ENCODE measurements around the gene REXO5. TPM values are rescaled to one million over a fixed set of nuclear protein-coding genes. Genes with fewer than 3 reads are reported as not detected.

REXO5 gene
- total and polyA plus RNA-seq, 2 of the 13 experiments (the other 11 are each of a cell fraction or from before 2014, with no cell fraction given), result 5.9 to 13.1 TPM

GRCh38 chr16:20878682-20879147, 72.4 kb downstream of the REXO5 start (continued):
- no peak for TF ChIP-seq GPBP1L1 (CRISPR knock-in tag; IDR thresholded peaks at IDR 0.05)
- no peak for TF ChIP-seq AFF4 (CRISPR knock-in tag; IDR thresholded peaks at IDR 0.05)
- peak; percentile 52; the same call in 1 of the 2 replicates for TF ChIP-seq ZNF543 (CRISPR knock-in tag; IDR thresholded peaks at IDR 0.05)
- peak; percentile 41; the same call in 1 of the 2 replicates for TF ChIP-seq RXRA (CRISPR knock-in tag; IDR thresholded peaks at IDR 0.05)
- TF ChIP-seq ZMYM4 (CRISPR knock-in tag; IDR thresholded peaks at IDR 0.05), result 0 out of 2 replicates have a peak, but pooled peaks have one; percentile 36
- TF ChIP-seq ZNF253 (CRISPR knock-in tag; IDR thresholded peaks at IDR 0.05; ENCODE audit: borderline replicate concordance), result no peak
- peak; percentile 41; the same call in 1 of the 2 replicates for TF ChIP-seq RARA (CRISPR knock-in tag; IDR thresholded peaks at IDR 0.05)
- TF ChIP-seq SMYD3 (CRISPR knock-in tag; IDR thresholded peaks at IDR 0.05), result 0 out of 2 replicates have a peak, but pooled peaks have one; percentile 7
- TF ChIP-seq RAD21 (CRISPR knock-in tag; IDR thresholded peaks at IDR 0.05), result no peak
- no peak for TF ChIP-seq MTF2 (CRISPR knock-in tag; IDR thresholded peaks at IDR 0.05; ENCODE audit: borderline replicate concordance)
- no peak for TF ChIP-seq ZGPAT (CRISPR knock-in tag; IDR thresholded peaks at IDR 0.05)
- TF ChIP-seq NR0B2 (CRISPR knock-in tag; IDR thresholded peaks at IDR 0.05), result no peak
- TF ChIP-seq PHB2 (IDR thresholded peaks at IDR 0.05; ENCODE audit: partially characterized antibody), result no peak
- TF ChIP-seq ZNF501 (CRISPR knock-in tag; IDR thresholded peaks at IDR 0.05), result peak; percentile 60; the same call in 1 of the 2 replicates

All from HepG2 (cell line).